Retina (tissue), 1 donor: Measurements from ENCODE around the gene ABHD6.
"Not testable (repeated sequence)": the region's sequence is repeated elsewhere in the genome, so short reads cannot be mapped to it uniquely, and the experiment has no call there.

ENCODE experiments used
- DNase-seq: peaks from one replicate; pipeline ENCODE4 v3.0.0-alpha.2; 2016

ABHD6 gene

DNA sequence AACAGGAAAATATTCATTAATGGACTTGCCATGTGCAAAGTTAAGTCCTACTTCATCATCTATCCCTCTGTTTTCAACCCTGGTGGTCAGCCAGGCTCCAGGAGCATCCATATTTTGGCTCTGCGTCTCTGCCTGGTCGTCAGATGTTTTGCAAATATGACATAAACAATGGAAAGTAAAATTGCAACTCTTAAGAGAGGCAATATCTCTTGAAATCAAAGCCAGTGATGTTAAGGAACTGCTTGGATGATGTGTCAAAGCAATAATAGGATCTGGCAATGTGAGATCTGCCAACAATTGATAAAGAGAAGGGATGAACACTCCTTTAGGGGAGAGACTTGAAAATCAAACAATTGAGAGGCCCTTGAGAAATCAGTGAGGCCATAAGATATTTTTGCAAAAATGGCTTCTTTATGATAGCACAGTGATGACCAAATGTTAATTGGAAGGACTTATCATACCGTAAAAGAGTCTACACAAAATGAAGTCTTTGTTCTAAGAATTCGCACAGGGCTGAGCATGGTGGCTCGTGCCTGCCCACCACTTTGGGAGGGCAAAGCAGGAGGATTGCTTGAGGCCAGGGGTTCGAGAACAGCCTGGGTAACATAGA, 6.5 kb downstream of the ABHD6 start:
- DNase-seq: no peak

DNA sequence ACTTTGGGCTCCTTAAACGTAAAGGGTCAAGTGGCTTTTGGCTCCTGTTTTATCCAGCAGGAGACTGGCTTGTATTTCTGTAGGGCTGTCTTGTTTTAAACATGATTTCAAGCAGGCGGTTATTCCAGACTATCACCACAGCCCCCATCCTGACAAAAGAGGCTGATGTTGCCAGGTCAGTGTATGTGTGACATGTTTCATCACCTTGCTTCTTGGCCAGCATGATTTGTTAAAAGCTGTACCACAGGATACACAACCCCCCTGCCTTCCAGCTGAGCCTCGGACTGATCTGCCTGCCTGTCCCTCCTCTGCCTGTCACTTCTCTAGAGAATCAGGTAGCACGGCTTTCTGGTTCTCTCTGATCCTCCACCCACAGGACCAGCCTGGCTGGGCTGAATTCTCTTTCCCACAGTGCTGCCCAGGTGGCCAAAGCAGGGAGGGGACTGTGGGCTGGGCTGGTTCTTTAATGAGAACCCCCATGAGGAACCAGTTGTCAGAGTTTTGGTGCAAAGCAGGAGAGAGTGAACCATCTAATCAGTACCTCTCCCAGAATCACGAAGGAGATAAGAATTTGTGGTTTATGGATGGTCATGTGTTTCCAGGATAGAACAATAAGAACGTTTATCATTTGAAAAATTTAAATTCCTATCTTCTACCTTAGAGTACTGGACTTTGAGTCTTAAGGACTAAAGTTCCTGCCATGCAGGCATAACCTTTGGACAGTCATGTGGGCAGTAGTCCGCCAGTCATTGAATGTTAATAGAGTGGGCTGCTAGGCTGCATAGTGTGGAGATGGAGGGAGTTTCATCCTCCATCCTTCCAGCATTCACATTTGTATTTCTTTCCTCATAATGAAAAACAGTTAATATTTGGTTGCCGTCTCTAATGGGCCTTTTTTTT, 8.8 kb downstream of the ABHD6 start:
- DNase-seq: no peak

DNA sequence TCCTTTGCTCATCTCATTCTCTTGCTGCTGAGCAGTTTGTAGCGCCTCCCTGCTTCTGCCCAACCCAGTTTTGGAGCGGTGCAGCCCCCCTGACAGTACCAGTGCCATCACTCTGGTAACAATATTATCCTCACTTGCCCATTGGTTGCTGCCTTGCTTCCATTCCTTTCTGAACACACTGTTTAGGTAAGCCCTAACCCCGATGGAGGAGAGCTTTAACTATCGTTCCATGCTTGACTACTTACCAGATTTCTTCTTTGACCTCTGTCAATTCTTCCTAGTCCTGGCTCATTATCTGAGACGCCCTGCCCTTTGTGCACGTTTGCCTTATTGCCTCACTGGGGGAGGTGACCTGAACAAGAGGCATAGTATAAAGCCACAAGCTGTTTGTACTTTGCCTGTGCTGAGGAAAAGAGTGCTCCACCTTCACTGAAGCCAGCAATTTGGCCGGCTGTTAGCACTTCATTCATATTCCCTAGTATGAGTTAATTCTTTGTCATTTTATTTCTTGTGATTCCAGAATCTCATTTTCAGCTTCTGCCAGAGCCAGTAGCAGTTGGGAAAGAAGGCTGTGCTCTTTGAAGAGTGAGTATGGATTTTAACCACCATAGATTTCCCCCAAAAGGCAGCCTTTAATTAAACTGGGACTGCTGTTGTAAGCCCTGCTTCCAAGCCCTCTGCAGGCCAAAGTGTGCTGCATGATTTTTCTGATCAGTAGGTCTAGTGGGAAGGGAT, 11.9 kb downstream of the ABHD6 start:
- peak; percentile 38 for DNase-seq

DNA sequence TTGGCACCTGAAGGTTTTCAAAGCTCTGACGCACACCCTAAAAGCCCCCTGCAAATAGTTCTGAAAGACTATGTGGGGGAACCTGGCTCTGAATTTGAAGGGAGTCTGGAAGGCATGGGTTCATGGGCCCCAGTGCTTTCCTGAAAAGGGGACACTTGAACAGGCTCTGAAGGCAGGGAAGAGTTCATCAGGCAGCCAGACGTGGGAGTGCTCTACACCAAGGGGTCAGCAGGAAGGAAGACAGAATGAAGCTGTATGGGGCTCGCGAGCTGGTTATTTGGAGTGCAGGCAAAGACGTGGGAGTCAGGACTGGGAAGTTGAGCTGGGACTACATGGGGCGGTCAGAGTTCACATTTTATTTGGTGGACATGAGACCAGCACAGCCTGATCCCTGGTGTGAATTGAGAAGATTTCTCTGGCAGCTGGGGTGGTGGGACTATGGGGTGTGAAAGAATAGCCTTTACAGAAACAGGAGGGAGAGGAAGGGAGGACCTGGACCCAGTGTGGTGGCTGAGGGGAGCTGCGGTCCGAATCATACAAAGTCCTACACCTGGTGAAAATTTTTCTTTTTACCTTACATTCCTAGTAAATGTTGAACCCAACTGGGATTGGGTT, 12.6 kb downstream of the ABHD6 start:
- no peak for DNase-seq

DNA sequence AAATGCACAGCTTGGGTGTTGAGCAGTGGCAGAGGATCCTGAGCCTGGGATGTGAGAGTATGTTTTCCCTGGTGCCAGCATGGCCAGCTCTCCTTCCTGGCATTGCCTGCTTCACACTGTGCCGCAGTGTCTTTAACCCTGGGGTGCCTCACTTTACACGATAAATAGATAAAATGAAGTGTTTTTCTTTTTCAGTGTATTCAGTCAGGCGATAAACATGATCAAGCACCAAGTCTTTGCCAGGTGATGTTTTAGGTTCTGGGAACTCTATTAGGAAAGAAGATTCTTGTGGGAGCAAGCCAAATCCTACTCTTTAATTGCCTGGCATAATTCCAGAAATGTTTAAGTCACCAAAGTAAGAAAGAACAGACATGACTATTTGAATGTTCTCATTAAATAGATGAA, 14.0 kb downstream of the ABHD6 start:
- no peak for DNase-seq

DNA sequence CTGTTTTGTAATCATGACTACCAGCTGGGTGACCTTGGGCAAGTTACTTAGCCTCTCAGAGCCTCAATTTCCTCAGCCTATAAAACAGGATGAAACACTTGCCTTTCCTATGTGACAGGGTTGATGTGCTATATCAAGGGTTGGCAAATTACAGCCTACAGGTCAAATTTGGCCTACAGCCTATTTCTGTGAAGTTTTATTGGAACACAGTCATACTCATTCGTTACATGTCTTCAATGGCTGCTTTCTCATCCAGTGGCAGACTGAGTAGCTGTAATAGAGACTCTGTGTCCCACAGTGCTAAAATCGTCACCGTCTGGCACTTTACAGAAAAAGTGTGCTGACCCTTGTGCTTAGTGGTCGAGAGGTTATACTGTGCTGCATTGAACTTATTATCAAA, 16.6 kb downstream of the ABHD6 start:
- no peak for DNase-seq

DNA sequence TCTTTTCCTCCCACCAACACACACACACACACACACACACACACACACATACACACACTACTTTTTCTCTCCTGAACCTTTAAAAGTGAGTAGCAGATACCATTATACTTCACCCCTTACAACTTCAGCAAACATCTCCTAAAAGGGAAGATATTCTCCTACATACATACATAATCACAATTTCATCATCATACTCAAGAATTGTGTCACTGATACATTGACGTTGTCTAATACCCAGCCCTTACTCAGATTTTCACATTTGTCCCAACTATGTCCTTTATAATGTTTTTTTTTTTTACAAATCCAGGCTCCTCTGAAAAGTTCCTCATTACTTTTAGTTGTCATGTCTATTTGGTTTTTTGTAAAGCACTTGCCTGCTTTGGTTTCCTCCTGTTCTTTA, 18.5 kb downstream of the ABHD6 start:
- no peak for DNase-seq

- no peak for DNase-seq
Measured at GRCh38 chr3:58256511-58256910, 18.9 kb downstream of the ABHD6 start.

DNA sequence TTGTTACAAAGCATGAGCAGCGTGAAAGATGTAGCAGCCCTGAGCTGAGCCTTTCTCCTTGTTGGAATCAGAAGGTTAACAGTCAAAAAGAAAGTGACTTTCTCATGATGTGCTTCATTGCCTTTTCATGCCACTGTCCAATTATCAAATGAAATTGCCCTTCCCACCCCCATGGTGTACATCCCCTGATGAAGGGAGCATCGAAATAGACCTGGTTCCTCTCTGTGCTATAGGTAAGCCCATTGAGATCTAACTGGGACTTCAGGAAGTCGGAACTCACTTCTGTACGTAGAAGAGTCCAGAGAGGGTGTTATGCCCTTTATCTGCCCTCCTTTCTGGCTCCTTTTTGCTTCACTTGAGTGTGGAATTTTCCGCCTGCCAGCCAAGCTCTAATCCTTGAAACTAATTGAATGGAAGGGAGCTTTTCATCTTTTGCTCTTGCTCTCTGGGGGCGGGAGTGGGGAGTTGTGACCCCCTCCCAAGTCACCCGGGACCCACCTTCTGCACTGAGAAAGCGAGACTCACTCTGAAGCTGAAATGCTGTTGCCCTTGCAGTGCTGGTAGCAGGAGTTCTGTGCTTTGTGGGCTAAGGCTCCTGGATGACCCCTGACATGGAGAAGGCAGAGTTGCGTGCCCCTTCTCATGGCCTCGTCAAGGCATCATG, 20.9 kb downstream of the ABHD6 start:
- peak; percentile 30 for DNase-seq

- DNase-seq: peak; percentile 29
Measured at GRCh38 chr3:58260261-58260731, 22.7 kb downstream of the ABHD6 start.

- DNase-seq: peak; percentile 19
Measured at GRCh38 chr3:58260733-58261132, 23.1 kb downstream of the ABHD6 start.

DNA sequence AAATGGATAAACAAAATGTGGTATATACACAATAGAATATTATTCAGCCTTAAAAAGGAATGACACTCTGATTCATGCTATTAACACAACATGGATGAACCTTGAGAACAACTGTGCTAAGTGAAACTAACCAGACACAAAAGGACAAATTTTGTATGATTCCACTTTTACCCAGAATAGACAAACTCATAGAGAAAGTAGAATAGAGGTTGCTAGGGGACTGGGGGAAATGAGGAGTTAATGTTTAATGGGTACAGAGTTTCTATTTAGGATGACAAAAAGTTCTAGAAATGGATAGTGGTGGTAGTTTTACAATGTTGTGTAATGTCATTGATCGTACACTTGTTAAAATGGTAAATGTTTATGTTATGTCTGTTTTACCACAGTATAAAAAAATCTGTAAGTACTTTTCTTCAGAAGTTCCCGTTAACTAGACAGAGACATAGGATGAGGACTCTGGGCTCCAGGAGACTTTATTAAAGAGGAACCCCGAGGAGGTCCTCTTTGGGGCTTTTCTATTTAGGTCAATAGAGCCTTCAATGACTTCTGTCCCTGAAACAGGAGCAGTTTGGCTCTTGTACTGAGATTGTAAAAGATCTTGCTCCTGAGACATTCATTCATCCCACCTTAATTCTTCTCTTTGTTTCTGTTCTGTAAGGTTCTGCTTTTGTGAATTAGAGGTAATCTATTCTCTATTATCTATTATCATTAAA, 24.5 kb downstream of the ABHD6 start:
- no peak for DNase-seq

DNA sequence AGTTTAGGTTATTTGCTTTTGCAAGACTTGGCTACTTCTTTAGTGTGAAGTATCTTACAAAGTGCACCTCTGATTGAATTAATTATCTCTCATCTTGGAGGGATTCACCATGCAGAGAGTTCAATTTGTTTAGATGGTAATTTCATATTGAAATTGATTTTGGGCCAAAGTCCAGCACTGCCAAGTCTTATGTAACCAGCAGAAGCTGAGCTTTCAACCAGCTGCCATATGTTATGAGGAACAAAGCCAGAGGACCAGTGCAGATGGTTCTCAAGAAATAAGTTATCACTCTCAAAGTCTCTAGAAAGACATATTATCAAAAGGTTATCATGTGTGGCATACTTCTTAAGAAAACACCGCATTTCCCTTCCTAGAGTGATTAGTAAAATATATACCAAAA, 29.0 kb downstream of the ABHD6 start:
- no peak for DNase-seq

- not testable (repeated sequence) for DNase-seq
Measured at GRCh38 chr3:58267543-58267942, 30.0 kb downstream of the ABHD6 start.

DNA sequence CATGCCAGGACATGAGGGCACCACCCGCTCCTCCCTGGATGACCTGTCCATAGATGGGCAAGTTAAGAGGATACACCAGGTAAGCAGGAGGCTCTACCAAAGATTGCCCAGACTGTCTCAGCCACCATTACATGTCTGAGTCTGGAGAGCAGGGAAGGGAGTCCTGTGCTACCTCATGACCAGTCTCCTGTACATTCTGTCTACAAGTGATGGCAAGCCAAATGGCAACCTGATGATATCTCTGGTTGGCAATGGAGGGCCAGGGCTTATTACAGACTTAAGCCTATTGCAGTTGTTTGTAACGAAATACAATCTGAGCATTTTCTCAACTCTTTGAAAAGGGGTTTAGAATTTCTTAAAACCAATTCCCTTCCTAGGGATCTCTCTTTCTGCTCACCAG, 31.8 kb downstream of the ABHD6 start:
- DNase-seq: no peak

DNA sequence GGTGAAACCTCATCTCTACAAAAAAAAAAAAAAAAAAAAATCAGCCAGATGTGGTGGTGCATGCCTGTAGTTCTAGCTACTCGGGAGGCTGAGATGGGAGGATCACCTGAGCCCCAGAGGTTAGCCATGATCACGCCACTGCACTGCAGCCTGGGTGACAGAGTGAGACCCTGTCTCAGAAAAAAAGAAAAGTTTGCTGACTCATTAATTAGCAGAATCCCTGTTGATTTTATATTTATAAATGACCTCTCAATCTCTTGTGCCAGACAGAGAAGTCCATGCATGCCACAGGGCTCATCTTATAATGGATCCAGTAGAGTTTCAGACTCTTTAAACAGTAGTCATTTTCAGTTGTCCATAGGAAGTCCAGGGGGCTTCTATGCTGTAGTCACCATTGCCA, 32.9 kb downstream of the ABHD6 start:
- DNase-seq: no peak

DNA sequence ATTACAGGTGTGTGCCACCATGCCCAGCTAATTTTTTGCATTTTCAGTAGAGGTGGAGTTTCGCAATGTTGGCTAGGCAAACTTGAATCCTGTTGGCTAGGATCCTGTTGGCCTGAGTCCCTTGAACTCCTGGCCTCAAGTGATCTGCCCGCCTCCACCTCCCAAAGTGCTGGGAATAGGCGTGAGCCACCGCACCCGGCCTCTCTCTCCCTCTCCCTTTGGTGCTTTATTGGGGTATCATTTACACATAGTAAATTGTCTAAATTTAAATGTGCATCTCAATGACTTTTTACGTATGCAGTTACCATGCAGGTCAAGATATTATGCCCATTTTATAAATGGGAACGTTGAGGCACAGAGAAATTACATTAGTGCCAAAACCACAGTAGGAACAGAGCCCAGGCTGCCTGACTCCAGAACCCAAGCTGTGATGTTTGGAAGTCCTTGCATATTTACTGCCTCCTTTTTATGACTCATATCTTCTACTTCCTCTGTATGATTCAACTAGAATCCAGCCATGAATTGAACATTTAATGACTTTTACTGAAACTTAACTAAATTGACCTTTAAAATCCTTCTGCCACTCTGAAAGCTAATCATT, 34.4 kb downstream of the ABHD6 start:
- DNase-seq: no peak

DNA sequence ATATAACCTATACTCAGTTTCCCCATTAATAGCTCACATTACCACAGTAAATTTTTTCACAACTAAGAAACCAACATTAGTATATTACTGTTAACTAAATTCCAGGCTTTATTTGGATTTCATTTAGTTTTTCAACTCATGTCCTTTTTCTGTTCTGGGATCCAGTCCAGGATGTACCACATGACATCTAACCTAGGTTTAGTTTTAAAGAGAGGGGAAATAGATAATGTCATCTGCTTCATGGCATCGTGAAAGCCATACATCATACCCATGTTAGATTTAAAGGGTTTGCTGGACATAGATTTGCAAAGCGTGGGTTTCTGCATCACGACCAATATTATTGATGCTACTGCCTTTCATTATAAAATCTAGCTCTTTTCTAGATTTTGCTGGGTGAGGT, 35.3 kb downstream of the ABHD6 start:
- DNase-seq: no peak

DNA sequence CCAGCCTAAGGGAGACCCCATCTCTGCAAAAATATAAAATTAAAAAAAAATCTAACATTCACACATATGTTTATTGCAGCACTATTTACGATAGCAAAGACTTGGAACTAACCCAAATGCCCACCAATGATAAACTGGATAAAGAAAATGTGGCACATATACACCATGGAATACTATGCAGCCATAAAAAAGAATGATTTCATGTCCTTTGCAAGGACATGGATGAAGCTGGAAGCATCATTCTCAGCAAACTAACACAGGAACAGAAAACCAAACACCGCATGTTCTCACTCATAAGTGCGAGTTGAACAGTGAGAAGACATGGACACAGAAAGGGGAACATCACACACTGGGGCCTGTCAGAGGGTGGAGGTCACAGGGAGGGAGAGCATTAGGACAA, 35.8 kb downstream of the ABHD6 start:
- not testable (repeated sequence) for DNase-seq

- DNase-seq: no peak
Measured at GRCh38 chr3:58274027-58274614, 36.5 kb downstream of the ABHD6 start.

GRCh38 chr3:58281069-58281468, 43.5 kb downstream of the ABHD6 start:
- no peak for DNase-seq
